H1 (cell line): Measurements from ENCODE around the gene NRL. TPM values are rescaled to one million over a fixed set of nuclear protein-coding genes. Genes with fewer than 3 reads are reported as not detected.

Source experiments
- CTCF ChIA-PET: fragments of 300-600 bp; sonication (Branson Sonifier 250); formaldehyde crosslinking; loops from one replicate; lab custom pipeline; 2021; ENCODE audit not compliant: partially characterized antibody; lab: Charles Lee
- POLR2A ChIA-PET: fragments of 300-600 bp; sonication (Branson Sonifier 250); formaldehyde crosslinking; loops from one replicate; lab custom pipeline; 2021; ENCODE audit warnings: inconsistent platforms; ENCODE audit not compliant: partially characterized antibody; lab: Charles Lee
- DNase-seq, 2 experiments: peaks; one replicate each; pipeline versions ENCODE4 v3.0.0 to v3.0.0-alpha.2; 2010 to 2022; ENCODE audit warnings: low spot score in 2 of 2, low read depth in 1 of 2, mixed read lengths in 1 of 2
- FAIRE-seq: peaks from 2 replicates; lab custom pipeline; 2011; peaks lifted over from hg19 to GRCh38; lab: Jason Lieb, UNC
- H2AFZ ChIP-seq: 2 replicates; pipeline ENCODE4 v1.8.1; 2012; ENCODE audit warnings: low read length, inconsistent platforms
- H2AK5ac ChIP-seq: 2 replicates; pipeline ENCODE4 v1.6.1; 2013; ENCODE audit warnings: low read depth, low read length
- H2BK120ac ChIP-seq: replicated peaks from 2 replicates; pipeline ENCODE3; 2013; ENCODE audit warnings: low read depth, low read length, inconsistent platforms
- H2BK12ac ChIP-seq: 2 replicates; pipeline ENCODE4 v1.6.1; 2013; ENCODE audit warnings: low read depth, low read length
- H2BK15ac ChIP-seq: 2 replicates; pipeline ENCODE4 v1.6.1; 2013; ENCODE audit warnings: low read length
- H2BK20ac ChIP-seq: 2 replicates; pipeline ENCODE4 v1.6.1; 2013; ENCODE audit warnings: low read length
- H2BK5ac ChIP-seq: 2 replicates; pipeline ENCODE4 v1.6.1; 2013; ENCODE audit warnings: low read depth, low read length
- H3K14ac ChIP-seq: 2 replicates; pipeline ENCODE4 v1.6.1; 2013; ENCODE audit warnings: inconsistent platforms; ENCODE audit not compliant: insufficient read length
- H3K18ac ChIP-seq: 2 replicates; pipeline ENCODE4 v1.6.1; 2013; ENCODE audit warnings: low read length; ENCODE audit errors: extremely low read depth
- H3K23ac ChIP-seq: 2 replicates; pipeline ENCODE4 v1.6.1; 2013; ENCODE audit warnings: inconsistent platforms; ENCODE audit not compliant: insufficient read length
- H3K23me2 ChIP-seq: 2 replicates; pipeline ENCODE4 v1.6.1; 2013; ENCODE audit warnings: low read depth, low read length
- H3K27ac ChIP-seq: 2 replicates; pipeline ENCODE4 v1.6.1; 2011; ENCODE audit warnings: low read depth, low read length, inconsistent platforms
- H3K27me3 ChIP-seq, 4 experiments: replicated peaks in 1 of 4; 1 replicate in 1 of 4; 2 replicates in 3 of 4; pipeline versions ENCODE4 v1.6.1 to v1.8.1; 2011 to 2013; ENCODE audit warnings: low read length in 3 of 4, mild to moderate bottlenecking in 3 of 4, inconsistent platforms in 2 of 4, mixed read lengths in 2 of 4, moderate library complexity in 1 of 4; ENCODE audit not compliant: control insufficient read depth in 3 of 4, insufficient read depth in 3 of 4; ENCODE audit errors: extremely low read depth in 1 of 4
- H3K36me3 ChIP-seq, 4 experiments: 2 replicates each; pipeline versions ENCODE4 v1.6.1 to v1.8.1; 2011 to 2013; ENCODE audit warnings: mild to moderate bottlenecking in 4 of 4, low read length in 3 of 4, moderate library complexity in 2 of 4, control low read depth in 1 of 4, inconsistent platforms in 1 of 4; ENCODE audit not compliant: insufficient read depth in 4 of 4, control insufficient read depth in 2 of 4
- H3K4ac ChIP-seq: replicated peaks from 2 replicates; pipeline ENCODE3; 2013; ENCODE audit warnings: low read length, low read depth, mixed read lengths, inconsistent platforms; ENCODE audit not compliant: insufficient read length
- H3K4me1 ChIP-seq, 4 experiments: replicated peaks in 1 of 4; 1 replicate in 1 of 4; 2 replicates in 3 of 4; pipeline versions ENCODE4 v1.6.1 to v1.8.1; 2011 to 2013; ENCODE audit warnings: low read length in 3 of 4, inconsistent platforms in 2 of 4, mixed read lengths in 1 of 4; ENCODE audit not compliant: insufficient read depth in 4 of 4, control insufficient read depth in 3 of 4
- H3K4me2 ChIP-seq, 2 experiments: 2 replicates each; pipeline versions ENCODE4 v1.6.1 to v1.8.1; 2011 to 2013; ENCODE audit warnings: low read depth in 2 of 2, low read length in 2 of 2, control low read depth in 1 of 2, inconsistent platforms in 1 of 2, mild to moderate bottlenecking in 1 of 2; ENCODE audit not compliant: insufficient read depth in 1 of 2
- H3K4me3 ChIP-seq, 4 experiments: fragments of 200-600, 300-600 bp in 1 of 4; sonication (generic), shearing (Covaris generic), sonication (Bioruptor Twin) in 1 of 4; 2 replicates each; pipeline versions ENCODE4 v1.5.1 to v1.8.1; 2011 to 2016; ENCODE audit warnings: low read length in 4 of 4, low read depth in 3 of 4, control low read depth in 2 of 4, inconsistent platforms in 2 of 4, mild to moderate bottlenecking in 2 of 4, mixed read lengths in 1 of 4, moderate library complexity in 1 of 4; ENCODE audit not compliant: insufficient read depth in 2 of 4; ENCODE audit errors: extremely low read depth in 1 of 4
- H3K56ac ChIP-seq: replicated peaks from 2 replicates; pipeline ENCODE3; 2013; ENCODE audit warnings: low read depth, mild to moderate bottlenecking, mixed read lengths, low read length, inconsistent platforms; ENCODE audit not compliant: insufficient read length
- H3K79me1 ChIP-seq: 2 replicates; pipeline ENCODE4 v1.6.1; 2013; ENCODE audit warnings: low read depth, low read length, control low read depth
- H3K79me2 ChIP-seq, 2 experiments: 2 replicates each; pipeline versions ENCODE4 v1.6.1 to v1.8.1; 2012 to 2013; ENCODE audit warnings: low read length in 2 of 2, mild to moderate bottlenecking in 2 of 2, inconsistent platforms in 1 of 2; ENCODE audit not compliant: insufficient read depth in 2 of 2, control insufficient read depth in 1 of 2
- H3K9ac ChIP-seq, 4 experiments: replicated peaks in 1 of 4; 1 replicate in 1 of 4; 2 replicates in 3 of 4; pipeline versions ENCODE4 v1.6.1 to v1.8.1; 2011 to 2013; ENCODE audit warnings: low read depth in 3 of 4, low read length in 3 of 4, control low read depth in 2 of 4, mild to moderate bottlenecking in 2 of 4, moderate library complexity in 2 of 4, inconsistent platforms in 1 of 4; ENCODE audit errors: extremely low read depth in 1 of 4
- H3K9me3 ChIP-seq, 2 experiments: 2 replicates each; pipeline versions ENCODE4 v1.6.1 to v1.8.1; 2012 to 2013; ENCODE audit warnings: mild to moderate bottlenecking in 2 of 2, moderate library complexity in 2 of 2, control low read depth in 1 of 2, inconsistent platforms in 1 of 2, low read depth in 1 of 2, low read length in 1 of 2, mixed read lengths in 1 of 2; ENCODE audit not compliant: insufficient read depth in 2 of 2
- H4K20me1 ChIP-seq, 2 experiments: replicated peaks in 1 of 2; 2 replicates each; pipeline versions ENCODE3 to v1.8.1; 2011 to 2013; ENCODE audit warnings: inconsistent platforms in 2 of 2, low read length in 2 of 2, mild to moderate bottlenecking in 1 of 2; ENCODE audit not compliant: insufficient read depth in 2 of 2, control insufficient read depth in 1 of 2
- H4K5ac ChIP-seq: 2 replicates; pipeline ENCODE4 v1.6.1; 2013; ENCODE audit warnings: low read length, low read depth, mixed read lengths, inconsistent platforms; ENCODE audit not compliant: insufficient read length
- H4K8ac ChIP-seq: 2 replicates; pipeline ENCODE4 v1.8.0; 2013; ENCODE audit warnings: mild to moderate bottlenecking, moderate library complexity, low read length, inconsistent platforms; ENCODE audit not compliant: insufficient read depth; ENCODE audit errors: extremely low read depth
- H4K91ac ChIP-seq: replicated peaks from 2 replicates; pipeline ENCODE3; 2013; ENCODE audit warnings: low read length, mixed read lengths, inconsistent platforms; ENCODE audit not compliant: insufficient read length
- CHD2 ChIP-seq: IDR thresholded peaks from 2 replicates; pipeline ENCODE4 v1.6.1; 2012; ENCODE audit warnings: low read length, improper control_type of control experiment
- FOSL1 ChIP-seq: IDR thresholded peaks from 2 replicates; pipeline ENCODE4 v1.6.1; 2011; ENCODE audit warnings: mild to moderate bottlenecking, low read depth, low read length, moderate library complexity; ENCODE audit not compliant: insufficient read depth
- GTF2F1 ChIP-seq: IDR thresholded peaks from 2 replicates; pipeline ENCODE4 v1.6.1; 2012; ENCODE audit warnings: low read depth, low read length, improper control_type of control experiment, borderline replicate concordance
- KDM1A ChIP-seq: fragments of 200-600, 300-600 bp; sonication (generic); IDR thresholded peaks from 2 replicates; pipeline ENCODE4 v1.7.1; 2016; ENCODE audit warnings: mild to moderate bottlenecking, low read length, borderline replicate concordance
- KDM5A ChIP-seq: fragments of 200-600 bp; IDR thresholded peaks from 2 replicates; pipeline ENCODE4 v1.7.1; 2012; ENCODE audit warnings: mild to moderate bottlenecking, low read length, inconsistent platforms, mixed read lengths
- NRF1 ChIP-seq: IDR thresholded peaks from 2 replicates; pipeline ENCODE4 v1.6.1; 2011; ENCODE audit warnings: mild to moderate bottlenecking, low read depth, low read length, improper control_type of control experiment
- POLR2AphosphoS5 ChIP-seq: IDR thresholded peaks from 2 replicates; pipeline ENCODE4 v1.6.1; 2011; ENCODE audit warnings: low read depth, low read length
- SP1 ChIP-seq: IDR thresholded peaks from 2 replicates; pipeline ENCODE4 v1.6.1; 2011; ENCODE audit warnings: low read depth, low read length
- SP2 ChIP-seq: IDR thresholded peaks from 2 replicates; pipeline ENCODE4 v1.6.1; 2012; ENCODE audit warnings: mild to moderate bottlenecking, low read length, inconsistent platforms
- SRF ChIP-seq: IDR thresholded peaks from 2 replicates; pipeline ENCODE4 v1.6.1; 2011; ENCODE audit warnings: mild to moderate bottlenecking, low read depth, low read length, moderate library complexity
- YY1 ChIP-seq: IDR thresholded peaks from 2 replicates; pipeline ENCODE4 v1.6.1; 2011; ENCODE audit warnings: low read depth, mild to moderate bottlenecking, low read length
- whole genome bisulfite sequencing, 2 experiments: shearing (Covaris generic) in 1 of 2; methylation state at CpG; one replicate each; pipeline versions ENCODE4 v1.1.6 to v1.1.7; 2013 to 2015; ENCODE audit warnings: low lambda C conversion rate in 2 of 2, mixed read lengths in 2 of 2, inconsistent platforms in 1 of 2, low coverage in 1 of 2, missing lambda C conversion rate in 1 of 2; ENCODE audit not compliant: insufficient replicate concordance in 2 of 2, insufficient coverage in 1 of 2, insufficient read length in 1 of 2; ENCODE audit errors: extremely low coverage in 1 of 2, missing lambda C conversion rate in 1 of 2; 5-methylcytosine and 5-hydroxymethylcytosine counted together
- polyA plus RNA-seq, 7 experiments: library from polyadenylated mRNA; depleted of rRNA in 3 of 7; stranded (reverse) in 5 of 7; unstranded in 2 of 7; fragments of >200 nt in 5 of 7; fragments of 200-250 nt in 2 of 7; gene quantifications; 1 replicate in 5 of 7; 2 replicates in 1 of 7; 4 replicates in 1 of 7; pipeline versions ENCODE4 v1.2.1 to v1.2.3, GENCODE V29; 2011 to 2013; ENCODE audit warnings: missing spikeins in 2 of 7, mixed read lengths in 2 of 7
- total RNA-seq: library from RNA; stranded (reverse); fragmentation: NEBNext Ultra II Directional; extraction: Animal tissue kit (Norgen Biotek cat#: 25700); gene quantifications from 2 replicates; pipeline ENCODE4 v1.2.1, GENCODE V29; 2021
- TF ChIP-seq, protein P1 (sequence below): IDR thresholded peaks from 2 replicates; pipeline ENCODE4 v1.6.1; 2012; ENCODE audit warnings: low read length, inconsistent platforms

The NRL gene
- total and polyA plus RNA-seq, 2 of the 8 experiments (the other 6 are each of a cell fraction or from before 2014, with no cell fraction given) = 1.1 to 2.2 TPM

DNA sequence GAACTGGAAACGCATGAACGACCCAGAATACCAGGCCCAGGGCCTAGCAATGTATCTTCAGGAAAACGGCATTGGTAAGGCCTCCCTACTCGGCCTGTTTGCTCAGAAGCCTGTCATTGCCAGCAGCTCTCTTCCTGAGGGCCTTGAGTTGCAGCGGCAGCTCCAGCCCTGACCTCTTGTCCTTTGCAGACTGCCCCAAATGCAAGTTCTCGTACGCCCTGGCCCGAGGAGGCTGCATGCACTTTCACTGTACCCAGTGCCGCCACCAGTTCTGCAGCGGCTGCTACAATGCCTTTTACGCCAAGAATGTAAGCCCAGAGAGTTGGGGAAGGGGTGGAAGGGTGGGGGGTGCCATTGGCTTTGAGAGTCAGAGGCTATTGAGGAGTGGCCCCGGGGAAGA lies 42.6 kb upstream of the NRL start:
- WGBS, 2 experiments = 93% methylated on average over 12 of the region's 12 CpGs; no CpG with 5 or more reads in 1 of the 2 experiments
- Histone ChIP-seq H3K23ac (no peak overlapping the region), H2AFZ (no peak overlapping the region), H3K9ac (no peak overlapping the region), H2BK5ac (no peak overlapping the region), H3K4ac (no peak overlapping the region), H3K14ac (no peak overlapping the region), H3K56ac (no peak overlapping the region), H4K91ac (no peak overlapping the region), H2BK12ac (no peak overlapping the region), H3K9me3 (no peaks in the 10 kb centered on the region), H4K20me1 (peaks cover 2 to 13% of the 10 kb centered on the region in 2 experiments), H3K23me2 (0 out of 2 replicates have a peak, but pooled peaks cover 2% of the 10 kb centered on the region), H2AK5ac (no peak overlapping the region), H2BK20ac (no peak overlapping the region), H3K18ac (no peak overlapping the region), H3K4me1 (peaks cover 0 to 10% (median 2%) of the 10 kb centered on the region in 4 experiments; a peak in 3 of 7 replicates), H3K36me3 (peaks cover 26 to 48% (median 40%) of the 10 kb centered on the region in 4 experiments), H3K79me1 (no peaks in the 10 kb centered on the region), H3K27ac (no peak overlapping the region), H2BK120ac (no peak overlapping the region), H4K5ac (no peak overlapping the region), H4K8ac (no peak overlapping the region), H3K4me2 (no peak overlapping the region), H3K4me3 (no peak overlapping the region), H3K27me3 (no peaks in the 10 kb centered on the region; a peak in 1 of 7 replicates), H3K79me2 (no peaks in the 10 kb centered on the region), H2BK15ac (no peak overlapping the region)
- ChIA-PET CTCF (interaction anchor here (0.6 to 1.5 kb wide), 3 partner anchors 9 to 49 kb away, joined by 3 to 5 read pairs (median 3); partner anchors contain the start of gene RNF31), POLR2A (interaction anchor here (0.5 to 2.9 kb wide), 5 partner anchors 20 to 64 kb away, joined by 3 to 9 read pairs (median 4); no protein-coding TSS in a partner anchor)
- TF ChIP-seq SP2 (no peak), KDM1A (no peak), GTF2F1 (no peak), KDM5A (no peak), CHD2 (no peak), SP1 (no peak), YY1 (no peak), NRF1 (no peak), FOSL1 (no peak), POLR2AphosphoS5 (no peak), SRF (no peak)
- TF ChIP-seq, protein P1, sequence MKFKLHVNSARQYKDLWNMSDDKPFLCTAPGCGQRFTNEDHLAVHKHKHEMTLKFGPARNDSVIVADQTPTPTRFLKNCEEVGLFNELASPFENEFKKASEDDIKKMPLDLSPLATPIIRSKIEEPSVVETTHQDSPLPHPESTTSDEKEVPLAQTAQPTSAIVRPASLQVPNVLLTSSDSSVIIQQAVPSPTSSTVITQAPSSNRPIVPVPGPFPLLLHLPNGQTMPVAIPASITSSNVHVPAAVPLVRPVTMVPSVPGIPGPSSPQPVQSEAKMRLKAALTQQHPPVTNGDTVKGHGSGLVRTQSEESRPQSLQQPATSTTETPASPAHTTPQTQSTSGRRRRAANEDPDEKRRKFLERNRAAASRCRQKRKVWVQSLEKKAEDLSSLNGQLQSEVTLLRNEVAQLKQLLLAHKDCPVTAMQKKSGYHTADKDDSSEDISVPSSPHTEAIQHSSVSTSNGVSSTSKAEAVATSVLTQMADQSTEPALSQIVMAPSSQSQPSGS = no peak
- FAIRE-seq (no peak), DNase-seq (no peak)
